Liver (tissue), 9 donors: ENCODE measurements around the gene PIPOX. TPM values are rescaled to one million over a fixed set of nuclear protein-coding genes. Genes with fewer than 3 reads are reported as not detected.

Experiments
- DNase-seq: peaks from one replicate; pipeline ENCODE4 v3.0.0-alpha.2; 2017; ENCODE audit warnings: low spot score
- H3K27ac ChIP-seq, 2 donors: one replicate each; pipeline ENCODE4 v1.7.0; 2013; ENCODE audit warnings: inconsistent platforms in 2 of 2, low read length in 2 of 2, control low read depth in 1 of 2, low read depth in 1 of 2, mild to moderate bottlenecking in 1 of 2
- H3K27me3 ChIP-seq, 4 donors: one replicate each; pipeline versions ENCODE4 v1.6.1 to v1.7.0; 2013; ENCODE audit warnings: low read length in 3 of 4, inconsistent platforms in 1 of 4, mild to moderate bottlenecking in 1 of 4, moderate library complexity in 1 of 4; ENCODE audit not compliant: control insufficient read depth in 4 of 4, insufficient read depth in 4 of 4
- H3K36me3 ChIP-seq, 4 donors: one replicate each; pipeline versions ENCODE4 v1.6.1 to v1.7.0; 2013; ENCODE audit warnings: low read length in 3 of 4, mild to moderate bottlenecking in 3 of 4, low read depth in 1 of 4, moderate library complexity in 1 of 4; ENCODE audit not compliant: control insufficient read depth in 4 of 4, insufficient read depth in 3 of 4
- H3K4me1 ChIP-seq, 4 donors: one replicate each; pipeline versions ENCODE4 v1.6.1 to v1.7.0; 2013; ENCODE audit warnings: low read length in 3 of 4, mild to moderate bottlenecking in 3 of 4, moderate library complexity in 1 of 4; ENCODE audit not compliant: control insufficient read depth in 4 of 4, insufficient read depth in 4 of 4
- H3K4me3 ChIP-seq, 3 donors: one replicate each; pipeline versions ENCODE4 v1.6.1 to v1.7.0; 2013; ENCODE audit warnings: low read length in 3 of 3, control low read depth in 1 of 3, low read depth in 1 of 3, mild to moderate bottlenecking in 1 of 3
- H3K9ac ChIP-seq, 2 donors: one replicate each; pipeline ENCODE4 v1.7.0; 2013; ENCODE audit warnings: low read length in 2 of 2, mild to moderate bottlenecking in 2 of 2, moderate library complexity in 2 of 2, control low read depth in 1 of 2, low read depth in 1 of 2
- H3K9me3 ChIP-seq, 4 donors: one replicate each; pipeline versions ENCODE4 v1.6.1 to v1.7.0; 2013; ENCODE audit warnings: low read length in 3 of 4; ENCODE audit not compliant: control insufficient read depth in 4 of 4
- CTCF ChIP-seq: fragments of 150-350 bp; IDR thresholded peaks from 2 replicates; pipeline ENCODE4 v1.5.1; 2017; ENCODE audit warnings: improper control_type of control experiment, low read depth, low read length; ENCODE audit not compliant: missing input control
- EGR1 ChIP-seq, 2 donors: IDR thresholded peaks; 2 replicates each; pipeline ENCODE4 v1.6.1; 2016 to 2018; ENCODE audit warnings: antibody characterized with exemption in 2 of 2, low read depth in 2 of 2
- FOXA1 ChIP-seq: IDR thresholded peaks from 2 replicates; pipeline ENCODE4 v1.6.1; 2016; ENCODE audit warnings: antibody characterized with exemption
- FOXA2 ChIP-seq: IDR thresholded peaks from 2 replicates; pipeline ENCODE4 v1.6.1; 2016; ENCODE audit warnings: antibody characterized with exemption
- GABPA ChIP-seq, 2 donors: IDR thresholded peaks in 1 of 2; conservative IDR thresholded peaks in 1 of 2; 2 replicates each; pipeline ENCODE4 v1.6.1; 2016; ENCODE audit warnings: antibody characterized with exemption in 2 of 2, mild to moderate bottlenecking in 1 of 2, moderate library complexity in 1 of 2
- HNF4A ChIP-seq, 2 donors: conservative IDR thresholded peaks; 2 replicates each; pipeline ENCODE4 v1.6.1; 2016; ENCODE audit warnings: antibody characterized with exemption in 2 of 2, mild to moderate bottlenecking in 2 of 2
- HNF4G ChIP-seq: IDR thresholded peaks from 2 replicates; pipeline ENCODE4 v1.6.1; 2016; ENCODE audit warnings: antibody characterized with exemption
- JUND ChIP-seq, 2 donors: IDR thresholded peaks; 2 replicates each; pipeline ENCODE4 v1.6.1; 2016; ENCODE audit warnings: antibody characterized with exemption in 2 of 2
- NR2F2 ChIP-seq: IDR thresholded peaks from 2 replicates; pipeline ENCODE4 v1.6.1; 2016; ENCODE audit warnings: antibody characterized with exemption
- RAD21 ChIP-seq, 2 donors: IDR thresholded peaks; 2 replicates each; pipeline ENCODE4 v1.6.1; 2016; ENCODE audit warnings: antibody characterized with exemption in 2 of 2, mild to moderate bottlenecking in 2 of 2
- REST ChIP-seq: IDR thresholded peaks from 2 replicates; pipeline ENCODE4 v1.6.1; 2016; ENCODE audit warnings: antibody characterized with exemption, mild to moderate bottlenecking
- RXRA ChIP-seq, 2 donors: IDR thresholded peaks; 2 replicates each; pipeline ENCODE4 v1.6.1; 2017 to 2018; ENCODE audit warnings: antibody characterized with exemption in 2 of 2, mild to moderate bottlenecking in 1 of 2
- SP1 ChIP-seq: IDR thresholded peaks from 2 replicates; pipeline ENCODE4 v1.6.1; 2018; ENCODE audit warnings: antibody characterized with exemption, mild to moderate bottlenecking
- TAF1 ChIP-seq: conservative IDR thresholded peaks from 2 replicates; pipeline ENCODE4 v1.6.1; 2016; ENCODE audit warnings: antibody characterized with exemption, mild to moderate bottlenecking
- YY1 ChIP-seq: IDR thresholded peaks from 2 replicates; pipeline ENCODE4 v1.6.1; 2016; ENCODE audit warnings: antibody characterized with exemption, mild to moderate bottlenecking
- WGBS: extraction: QIAGEN DNeasy Blood & Tissue Kit; methylation state at CpG from one replicate; pipeline ENCODE4 v1.1.7; 2013; 5-methylcytosine and 5-hydroxymethylcytosine counted together
- polyA plus RNA-seq, 2 donors: library from polyadenylated mRNA; stranded (reverse) in 1 of 2; unstranded in 1 of 2; fragments of 200-250 nt in 1 of 2; fragments of >200 nt in 1 of 2; fragmentation: Nextera tagmentation in 1 of 2; extraction: Ambion mirVana in 1 of 2; gene quantifications; one replicate each; pipeline versions ENCODE4 v1.2.1 to v1.2.3, GENCODE V29; 2013 to 2015
- total RNA-seq, 2 donors: library from RNA; depleted of rRNA; stranded (reverse); fragments of >200 nt; gene quantifications; one replicate each; pipeline ENCODE4 v1.2.3, GENCODE V29; 2014
- TF ChIP-seq, protein P1 (sequence below): IDR thresholded peaks from 2 replicates; pipeline ENCODE4 v1.6.1; 2016; ENCODE audit warnings: antibody characterized with exemption
- TF ChIP-seq, protein P2 (sequence below): IDR thresholded peaks from 2 replicates; pipeline ENCODE4 v1.6.1; 2016; ENCODE audit warnings: antibody characterized with exemption
- TF ChIP-seq, protein P3 (sequence below): IDR thresholded peaks from 2 replicates; pipeline ENCODE4 v1.6.1; 2016; ENCODE audit warnings: antibody characterized with exemption
- donor health status: healthy.
- donor health status: healthy.
- donor health status: healthy.
- donor health status: healthy.
- donor health status: healthy.

The PIPOX gene, protein sequence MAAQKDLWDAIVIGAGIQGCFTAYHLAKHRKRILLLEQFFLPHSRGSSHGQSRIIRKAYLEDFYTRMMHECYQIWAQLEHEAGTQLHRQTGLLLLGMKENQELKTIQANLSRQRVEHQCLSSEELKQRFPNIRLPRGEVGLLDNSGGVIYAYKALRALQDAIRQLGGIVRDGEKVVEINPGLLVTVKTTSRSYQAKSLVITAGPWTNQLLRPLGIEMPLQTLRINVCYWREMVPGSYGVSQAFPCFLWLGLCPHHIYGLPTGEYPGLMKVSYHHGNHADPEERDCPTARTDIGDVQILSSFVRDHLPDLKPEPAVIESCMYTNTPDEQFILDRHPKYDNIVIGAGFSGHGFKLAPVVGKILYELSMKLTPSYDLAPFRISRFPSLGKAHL
- total RNA-seq (100 to 1,000 TPM in 1 of 2 donors, 10 to 100 TPM in 1; 19.3 to 189 TPM), polyA plus RNA-seq (100 to 1,000 TPM; 126 to 227 TPM)

DNA sequence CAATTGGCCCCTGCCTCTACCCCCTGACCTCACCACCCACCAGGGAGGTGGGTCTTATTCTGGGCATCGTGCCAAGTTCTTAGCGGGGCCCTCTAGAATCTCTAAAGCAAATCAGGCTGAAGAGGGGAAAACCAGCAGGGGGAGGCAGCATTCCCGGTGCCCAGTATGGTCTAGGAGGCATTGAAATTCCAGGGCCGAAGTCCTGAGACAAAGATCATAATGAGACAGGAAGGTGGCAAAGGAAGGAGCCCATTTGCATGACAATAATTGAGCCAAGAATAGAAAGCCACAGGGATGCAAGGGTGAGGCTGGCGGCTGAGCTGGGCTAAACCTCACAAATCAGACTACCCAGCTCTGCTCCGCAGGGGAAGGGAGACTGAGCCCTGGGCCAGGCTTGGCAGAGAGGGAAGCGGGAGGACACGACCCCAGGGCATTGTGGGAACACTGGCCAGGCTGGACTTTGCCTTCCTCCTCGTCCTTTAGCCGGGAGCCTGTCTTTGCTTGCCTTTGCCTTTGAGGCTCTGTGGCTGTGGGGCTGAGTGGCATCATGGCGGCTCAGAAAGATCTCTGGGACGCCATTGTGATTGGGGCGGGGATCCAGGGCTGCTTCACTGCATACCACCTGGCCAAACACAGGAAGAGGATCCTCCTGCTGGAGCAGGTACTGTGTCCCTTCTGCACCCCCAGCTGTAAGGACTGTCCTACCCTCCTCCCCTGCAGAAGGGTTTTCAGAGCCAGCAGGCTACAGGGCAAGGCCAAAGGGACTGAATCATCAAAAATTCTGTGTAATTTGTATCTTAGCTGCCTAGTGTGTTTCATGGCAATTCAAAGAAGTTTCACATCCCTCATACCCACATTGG is at the start of gene PIPOX:
TSS of gene PIPOX (plus strand) at position 463 of the 860 bp plus-strand sequence. CDS start at position 548, 85 bp downstream.
- Histone ChIP-seq H3K4me3 (peak within 1 kb of the TSS; percentile 62 to 87 (median 75)), H3K9me3 (no peaks in the 10 kb centered on the region)
- DNase-seq: peak; percentile 48

More for the DNA sequence above, at the start of gene PIPOX:
- peak within 1 kb of the TSS; percentile 67 to 82 for H3K9ac ChIP-seq
- peaks cover 12 to 53% (median 40%) of the 10 kb centered on the region in 4 donors for H3K4me1 ChIP-seq
- WGBS: 18% methylated on average over 13 of the region's 13 CpGs
- H3K27ac ChIP-seq: peak within 1 kb of the TSS; percentile 50 to 63
- no peaks in the 10 kb centered on the region for H3K27me3 ChIP-seq
- peak; percentile 20 for TF ChIP-seq CTCF
- TF ChIP-seq JUND (IDR thresholded peaks at IDR 0.05): peak; percentile 5 to 77
- TF ChIP-seq, protein P1, sequence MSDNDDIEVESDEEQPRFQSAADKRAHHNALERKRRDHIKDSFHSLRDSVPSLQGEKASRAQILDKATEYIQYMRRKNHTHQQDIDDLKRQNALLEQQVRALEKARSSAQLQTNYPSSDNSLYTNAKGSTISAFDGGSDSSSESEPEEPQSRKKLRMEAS: peak; percentile 55
- TF ChIP-seq TAF1: peak; percentile 65
- TF ChIP-seq HNF4A (conservative IDR thresholded peaks at IDR 0.05): peak; percentile 94 to 97
- TF ChIP-seq FOXA1: no peak
- peak; percentile 79 for TF ChIP-seq REST
- TF ChIP-seq YY1: peak; percentile 97
- TF ChIP-seq, protein P2, sequence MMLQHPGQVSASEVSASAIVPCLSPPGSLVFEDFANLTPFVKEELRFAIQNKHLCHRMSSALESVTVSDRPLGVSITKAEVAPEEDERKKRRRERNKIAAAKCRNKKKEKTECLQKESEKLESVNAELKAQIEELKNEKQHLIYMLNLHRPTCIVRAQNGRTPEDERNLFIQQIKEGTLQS: no peak
- TF ChIP-seq SP1: peak; percentile 82
- TF ChIP-seq, protein P3, sequence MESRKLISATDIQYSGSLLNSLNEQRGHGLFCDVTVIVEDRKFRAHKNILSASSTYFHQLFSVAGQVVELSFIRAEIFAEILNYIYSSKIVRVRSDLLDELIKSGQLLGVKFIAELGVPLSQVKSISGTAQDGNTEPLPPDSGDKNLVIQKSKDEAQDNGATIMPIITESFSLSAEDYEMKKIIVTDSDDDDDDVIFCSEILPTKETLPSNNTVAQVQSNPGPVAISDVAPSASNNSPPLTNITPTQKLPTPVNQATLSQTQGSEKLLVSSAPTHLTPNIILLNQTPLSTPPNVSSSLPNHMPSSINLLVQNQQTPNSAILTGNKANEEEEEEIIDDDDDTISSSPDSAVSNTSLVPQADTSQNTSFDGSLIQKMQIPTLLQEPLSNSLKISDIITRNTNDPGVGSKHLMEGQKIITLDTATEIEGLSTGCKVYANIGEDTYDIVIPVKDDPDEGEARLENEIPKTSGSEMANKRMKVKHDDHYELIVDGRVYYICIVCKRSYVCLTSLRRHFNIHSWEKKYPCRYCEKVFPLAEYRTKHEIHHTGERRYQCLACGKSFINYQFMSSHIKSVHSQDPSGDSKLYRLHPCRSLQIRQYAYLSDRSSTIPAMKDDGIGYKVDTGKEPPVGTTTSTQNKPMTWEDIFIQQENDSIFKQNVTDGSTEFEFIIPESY: peak; percentile 65
- TF ChIP-seq NR2F2: peak; percentile 53
- peak; percentile 97 for TF ChIP-seq HNF4G
- no peak for TF ChIP-seq EGR1 (IDR thresholded peaks at IDR 0.05; ENCODE audit: low read depth in 2 of 2)
- TF ChIP-seq RXRA (IDR thresholded peaks at IDR 0.05): peak; percentile 92 to 94
- TF ChIP-seq FOXA2: peak; percentile 17
- no peak for TF ChIP-seq GABPA (IDR thresholded peaks at IDR 0.05 in 1 of 2, conservative IDR thresholded peaks at IDR 0.05 in 1 of 2)
- TF ChIP-seq RAD21 (IDR thresholded peaks at IDR 0.05): peak; percentile 31 to 42
- peaks cover 0 to 2% (median 0%) of the 10 kb centered on the region in 4 donors for H3K36me3 ChIP-seq
